ENCODE measurements around the gene TFDP1. TPM values are rescaled to one million over a fixed set of nuclear protein-coding genes. Genes with fewer than 3 reads are reported as not detected.

Gene TFDP1
- total and polyA plus RNA-seq, 2 of the 4 experiments (the other 2 are of a cell fraction), result 59.3 to 97.0 TPM

- no peak for DNase-seq
- no peaks in the 10 kb centered on the region for H3K79me1 ChIP-seq (ENCODE audit: low read depth in 1 of 2, low read length in 2 of 2)
Measured at GRCh38 chr13:113650731-113651148, 66.2 kb downstream of the TFDP1 start.

More at GRCh38 chr13:113650731-113651148, 66.2 kb downstream of the TFDP1 start:
- BruUV-seq (replicated peaks), result no TSS peak
- ATAC-seq (ENCODE audit: low read depth), result no peak
- Histone ChIP-seq H3K27ac (ENCODE audit: insufficient read depth, low read length) (no peak overlapping the region), H4K5ac (ENCODE audit: low read depth, low read length) (no peak overlapping the region), H3K4ac (ENCODE audit: low read depth, low read length) (no peak overlapping the region), H2BK20ac (ENCODE audit: low read depth, low read length) (no peak overlapping the region), H3K23ac (ENCODE audit: low read depth, low read length) (no peak overlapping the region), H3K27me3 (ENCODE audit: control insufficient read depth, insufficient read depth, low read length) (no peaks in the 10 kb centered on the region), H3K9me3 (ENCODE audit: control insufficient read depth, insufficient read depth, low read length) (no peaks in the 10 kb centered on the region), H3K56ac (ENCODE audit: extremely low read depth, insufficient read depth, low read length) (no peak overlapping the region), H4K8ac (ENCODE audit: low read depth in 2 of 2, low read length in 2 of 2) (no peak overlapping the region), H4K91ac (ENCODE audit: insufficient read depth, low read depth, low read length) (no peak overlapping the region), H2BK15ac (ENCODE audit: low read depth, low read length) (no peak overlapping the region), H2AFZ (replicated peaks; ENCODE audit: low read length, poor library complexity) (no peak overlapping the region), H3K9me1 (ENCODE audit: insufficient read depth, low read length) (0 out of 2 replicates have a peak, but pooled peaks cover 4% of the 10 kb centered on the region), H3K18ac (ENCODE audit: low read depth, low read length) (no peak overlapping the region), H2AK9ac (replicated peaks; ENCODE audit: low read depth, low read length, poor library complexity) (no peak overlapping the region), H2AK5ac (ENCODE audit: low read depth, low read length) (no peak overlapping the region), H3K4me2 (ENCODE audit: low read depth, low read length) (no peak overlapping the region), H2BK120ac (ENCODE audit: low read depth, low read length) (no peak overlapping the region), H3K9ac (ENCODE audit: low read depth, low read length) (no peak overlapping the region), H3K4me3 (ENCODE audit: insufficient read depth, low read depth, low read length) (no peak overlapping the region), H3K14ac (replicated peaks; ENCODE audit: low read depth, low read length) (no peak overlapping the region), H3K4me1 (ENCODE audit: control insufficient read depth, insufficient read depth, low read length) (peaks cover 2% of the 10 kb centered on the region; the same call in 1 of the 2 replicates), H2BK5ac (ENCODE audit: low read depth, low read length, poor library complexity, severe bottlenecking) (no peak overlapping the region), H3K36me3 (ENCODE audit: control insufficient read depth, insufficient read depth, low read length) (peaks cover 1% of the 10 kb centered on the region; the same call in 1 of the 2 replicates), H4K20me1 (ENCODE audit: insufficient read depth, low read length) (no peaks in the 10 kb centered on the region; the same call in 1 of the 2 replicates)
- 97% methylated on average over 12 of the region's 16 CpGs; no CpG with 5 or more reads in 1 of the 2 experiments for WGBS, 2 experiments (ENCODE audit: extremely low coverage in 2 of 2, insufficient read length in 1 of 2)
- in situ Hi-C loops (cut with MboI; ENCODE audit: low sequenced_read_pairs) (no loop called here), intact Hi-C loops (cut with micrococcal nuclease) (no loop called here), dilution Hi-C loops (cut with HindIII; ENCODE audit: low sequenced_read_pairs, unreplicated experiment) (no loop called here)
- ChIA-PET CTCF (no interaction called here), POLR2A (ENCODE audit: unreplicated experiment) (no interaction called here)
- TF ChIP-seq MAFK (IDR thresholded peaks at IDR 0.05; ENCODE audit: low read depth, low read length) (no peak), NFE2L2 (IDR thresholded peaks at IDR 0.05; ENCODE audit: low read depth, low read length) (no peak), FOS (IDR thresholded peaks at IDR 0.05; ENCODE audit: low read depth, low read length) (no peak), CHD1 (IDR thresholded peaks at IDR 0.05; ENCODE audit: low read depth, low read length) (no peak), BHLHE40 (IDR thresholded peaks at IDR 0.05; ENCODE audit: low read depth, low read length) (no peak), MXI1 (IDR thresholded peaks at IDR 0.05; ENCODE audit: borderline replicate concordance, low read depth, low read length) (no peak), SMC3 (IDR thresholded peaks at IDR 0.05; ENCODE audit: low read depth, low read length) (no peak), USF2 (IDR thresholded peaks at IDR 0.05; ENCODE audit: low read depth, low read length) (no peak), ELK1 (IDR thresholded peaks at IDR 0.05; ENCODE audit: borderline replicate concordance, low read depth, low read length) (no peak), POLR2A (IDR thresholded peaks at IDR 0.05; ENCODE audit: low read depth, low read length) (no peak), RAD21 (IDR thresholded peaks at IDR 0.05; ENCODE audit: low read length) (no peak), MAZ (IDR thresholded peaks at IDR 0.05; ENCODE audit: borderline replicate concordance, low read depth, low read length) (no peak), RFX5 (IDR thresholded peaks at IDR 0.05; ENCODE audit: low read depth, low read length) (no peak), RCOR1 (IDR thresholded peaks at IDR 0.05; ENCODE audit: insufficient replicate concordance, low read length) (no peak), CTCF (conservative IDR thresholded peaks at IDR 0.05; ENCODE audit: low read depth, low read length) (no peak), CEBPB (IDR thresholded peaks at IDR 0.05; ENCODE audit: low read depth, low read length) (no peak)
